Measurements from ENCODE around the gene NEK6. TPM values are rescaled to one million over a fixed set of nuclear protein-coding genes. Genes with fewer than 3 reads are reported as not detected.

Gene NEK6
- total RNA-seq, 1 experiment from 2014 or later, result 21.1 TPM

GRCh38 chr9:124264823-124265233 lies 7.1 kb downstream of the NEK6 start:
- Histone ChIP-seq H3K4me3 (ENCODE audit: low read length) (no peak overlapping the region), H4K20me1 (ENCODE audit: low read length) (peaks cover 29% of the 10 kb centered on the region), H3K27ac (ENCODE audit: low read length) (no peak overlapping the region), H3F3A (ENCODE audit: low read length, unreplicated experiment) (peaks cover 3% of the 10 kb centered on the region), H3K9ac (ENCODE audit: low read length) (no peak overlapping the region), H3K27me3 (ENCODE audit: low read length) (no peaks in the 10 kb centered on the region), H3K9me3 (ENCODE audit: low read length) (no peaks in the 10 kb centered on the region), H2AFZ (ENCODE audit: low read length) (no peak overlapping the region), H3K9me2 (replicated peaks; ENCODE audit: low read length) (no peaks in the 10 kb centered on the region), H3K4me2 (ENCODE audit: low read length) (no peak overlapping the region), H3K79me2 (ENCODE audit: low read length) (peaks cover 97% of the 10 kb centered on the region), H3K36me3 (ENCODE audit: low read depth, low read length) (peaks cover 2% of the 10 kb centered on the region; the same call in 1 of the 2 replicates), H3K4me1 (ENCODE audit: insufficient read depth, low read length) (peaks cover 41% of the 10 kb centered on the region)
- DNase-seq (no peak), ATAC-seq (no peak)
- POLR2A ChIA-PET (ENCODE audit: unreplicated experiment), result no interaction called here
- BruUV-seq (replicated peaks), result no TSS peak
- CTCF ChIA-PET, result no interaction called here
- intact Hi-C loops (cut with micrococcal nuclease), result no loop called here
- TF ChIP-seq EZH2 (IDR thresholded peaks at IDR 0.05; ENCODE audit: low read length, unreplicated experiment) (no peak), EZH2phosphoT487 (IDR thresholded peaks at IDR 0.05; ENCODE audit: borderline replicate concordance, low read length) (no peak)

- no peak for TF ChIP-seq EZH2 (IDR thresholded peaks at IDR 0.05; ENCODE audit: low read length, unreplicated experiment)
- Histone ChIP-seq H2AFZ (ENCODE audit: low read length) (no peak overlapping the region), H3K36me3 (ENCODE audit: low read depth, low read length) (peaks cover 2% of the 10 kb centered on the region; the same call in 1 of the 2 replicates), H3K4me1 (ENCODE audit: insufficient read depth, low read length) (peaks cover 36% of the 10 kb centered on the region), H3K4me3 (ENCODE audit: low read length) (no peak overlapping the region), H3K79me2 (ENCODE audit: low read length) (peaks cover 97% of the 10 kb centered on the region), H3K27me3 (ENCODE audit: low read length) (no peaks in the 10 kb centered on the region), H3K9ac (ENCODE audit: low read length) (no peak overlapping the region), H4K20me1 (ENCODE audit: low read length) (peaks cover 29% of the 10 kb centered on the region), H3K4me2 (ENCODE audit: low read length) (no peak overlapping the region), H3K9me2 (replicated peaks; ENCODE audit: low read length) (no peaks in the 10 kb centered on the region), H3K27ac (ENCODE audit: low read length) (no peak overlapping the region), H3K9me3 (ENCODE audit: low read length) (no peaks in the 10 kb centered on the region), H3F3A (ENCODE audit: low read length, unreplicated experiment) (no peaks in the 10 kb centered on the region)
- CTCF ChIA-PET, result no interaction called here
- ATAC-seq, result no peak
- DNase-seq, result no peak
- BruUV-seq (replicated peaks), result no TSS peak
- POLR2A ChIA-PET (ENCODE audit: unreplicated experiment), result no interaction called here
- intact Hi-C loops (cut with micrococcal nuclease), result no loop called here
Observed at GRCh38 chr9:124265551-124265950, 7.8 kb downstream of the NEK6 start.

GRCh38 chr9:124266139-124266825 lies 8.5 kb downstream of the NEK6 start:
- Histone ChIP-seq H2AFZ (ENCODE audit: low read length) (no peak overlapping the region), H3K9me3 (ENCODE audit: low read length) (no peaks in the 10 kb centered on the region), H4K20me1 (ENCODE audit: low read length) (peaks cover 23% of the 10 kb centered on the region), H3K4me2 (ENCODE audit: low read length) (peak overlapping the region; percentile 77; the same call in 1 of the 2 replicates), H3K27ac (ENCODE audit: low read length) (peak overlapping the region; percentile 86), H3K9me2 (replicated peaks; ENCODE audit: low read length) (no peaks in the 10 kb centered on the region), H3K27me3 (ENCODE audit: low read length) (no peaks in the 10 kb centered on the region), H3K79me2 (ENCODE audit: low read length) (peaks cover 97% of the 10 kb centered on the region), H3K9ac (ENCODE audit: low read length) (peak overlapping the region; percentile 46; the same call in 1 of the 2 replicates), H3K4me3 (ENCODE audit: low read length) (no peak overlapping the region), H3K4me1 (ENCODE audit: insufficient read depth, low read length) (peaks cover 29% of the 10 kb centered on the region), H3K36me3 (ENCODE audit: low read depth, low read length) (peaks cover 2% of the 10 kb centered on the region; the same call in 1 of the 2 replicates), H3F3A (ENCODE audit: low read length, unreplicated experiment) (no peaks in the 10 kb centered on the region)
- CTCF ChIA-PET, result no interaction called here
- POLR2A ChIA-PET (ENCODE audit: unreplicated experiment), result no interaction called here
- DNase-seq (no peak), ATAC-seq (no peak)
- TF ChIP-seq EZH2 (IDR thresholded peaks at IDR 0.05; ENCODE audit: low read length, unreplicated experiment), result no peak
- no peak for TF ChIP-seq EZH2phosphoT487 (IDR thresholded peaks at IDR 0.05; ENCODE audit: borderline replicate concordance, low read length)
- no peak for TF ChIP-seq CTCF (conservative IDR thresholded peaks at IDR 0.05; ENCODE audit: low read depth, low read length)
- intact Hi-C loops (cut with micrococcal nuclease), result no loop called here
- no TSS peak for BruUV-seq (replicated peaks)
